Mesothelial cell of epicardium (in vitro differentiated cells): ENCODE data around the gene LRMDA. TPM values are rescaled to one million over a fixed set of nuclear protein-coding genes. Genes with fewer than 3 reads are reported as not detected.

Experiments
- DNase-seq, 2 experiments: peaks; one replicate each; pipeline ENCODE4 v3.0.0; 2021; ENCODE audit warnings: low spot score in 2 of 2; ENCODE audit not compliant: unreplicated experiment in 2 of 2
- H3K27ac Mint-ChIP-seq: 2 replicates; pipeline ENCODE4 v1.8.0; 2021; ENCODE audit warnings: mixed read lengths
- H3K27me3 Mint-ChIP-seq: 2 replicates; pipeline ENCODE4 v1.8.0; 2021; ENCODE audit warnings: low read depth, mixed read lengths
- H3K36me3 Mint-ChIP-seq: 2 replicates; pipeline ENCODE4 v1.8.0; 2021; ENCODE audit warnings: mixed read lengths
- H3K4me1 Mint-ChIP-seq: 2 replicates; pipeline ENCODE4 v1.8.0; 2021; ENCODE audit warnings: mixed read lengths
- H3K4me3 Mint-ChIP-seq: 2 replicates; pipeline ENCODE4 v1.8.0; 2021; ENCODE audit warnings: mild to moderate bottlenecking, moderate library complexity, mixed read lengths
- H3K9me3 Mint-ChIP-seq: 2 replicates; pipeline ENCODE4 v1.8.0; 2021; ENCODE audit warnings: mixed read lengths
- CTCF ChIP-seq: fragments of 200-600 bp; sonication (generic); IDR thresholded peaks from one replicate; pipeline ENCODE4 v1.5.0; 2021; ENCODE audit warnings: antibody characterized with exemption; ENCODE audit not compliant: unreplicated experiment
- total RNA-seq: library from RNA; stranded (reverse); gene quantifications from 3 replicates; pipeline ENCODE4 v1.2.1, GENCODE V29; 2021

The LRMDA gene
- total RNA-seq, 1 donor from 2014 or later, result 2.0 TPM

- Mint-ChIP-seq H3K4me1 (peaks cover 8% of the 10 kb centered on the region), H3K27ac (no peak overlapping the region), H3K27me3 (peaks cover 83% of the 10 kb centered on the region), H3K36me3 (no peaks in the 10 kb centered on the region), H3K9me3 (no peaks in the 10 kb centered on the region), H3K4me3 (no peak overlapping the region)
- DNase-seq, result no peak
- TF ChIP-seq CTCF, result no peak
Observed at GRCh38 chr10:75905490-75905889, 474.1 kb downstream of the LRMDA start.

GRCh38 chr10:75910032-75910431 lies 478.6 kb downstream of the LRMDA start:
- H3K27me3 Mint-ChIP-seq, result peaks cover 83% of the 10 kb centered on the region
- H3K9me3 Mint-ChIP-seq, result no peaks in the 10 kb centered on the region
- no peak overlapping the region for H3K4me3 Mint-ChIP-seq
- TF ChIP-seq CTCF, result no peak
- peaks cover 1% of the 10 kb centered on the region for H3K4me1 Mint-ChIP-seq
- H3K27ac Mint-ChIP-seq, result no peak overlapping the region
- DNase-seq, result no peak
- no peaks in the 10 kb centered on the region for H3K36me3 Mint-ChIP-seq

GRCh38 chr10:75911426-75911825 lies 480.0 kb downstream of the LRMDA start:
- H3K27ac Mint-ChIP-seq, result no peak overlapping the region
- no peaks in the 10 kb centered on the region for H3K36me3 Mint-ChIP-seq
- no peak for TF ChIP-seq CTCF
- H3K4me1 Mint-ChIP-seq, result no peaks in the 10 kb centered on the region
- DNase-seq, result no peak
- peaks cover 78% of the 10 kb centered on the region for H3K27me3 Mint-ChIP-seq
- no peaks in the 10 kb centered on the region for H3K9me3 Mint-ChIP-seq
- no peak overlapping the region for H3K4me3 Mint-ChIP-seq

- H3K27ac Mint-ChIP-seq, result no peak overlapping the region
- H3K36me3 Mint-ChIP-seq, result no peaks in the 10 kb centered on the region
Observed at GRCh38 chr10:75916906-75917305, 485.5 kb downstream of the LRMDA start.

GRCh38 chr10:75919913-75920312 lies 488.5 kb downstream of the LRMDA start:
- DNase-seq, result no peak
- H3K36me3 Mint-ChIP-seq, result no peaks in the 10 kb centered on the region
- TF ChIP-seq CTCF, result no peak
- no peak overlapping the region for H3K4me3 Mint-ChIP-seq
- peaks cover 6% of the 10 kb centered on the region for H3K4me1 Mint-ChIP-seq
- H3K27ac Mint-ChIP-seq, result no peak overlapping the region
- H3K9me3 Mint-ChIP-seq, result no peaks in the 10 kb centered on the region
- peaks cover 77% of the 10 kb centered on the region for H3K27me3 Mint-ChIP-seq

More at GRCh38 chr10:75916906-75917305, 485.5 kb downstream of the LRMDA start:
- no peak overlapping the region for H3K4me3 Mint-ChIP-seq
- H3K27me3 Mint-ChIP-seq, result peaks cover 83% of the 10 kb centered on the region
- H3K4me1 Mint-ChIP-seq, result no peaks in the 10 kb centered on the region
- H3K9me3 Mint-ChIP-seq, result no peaks in the 10 kb centered on the region
- TF ChIP-seq CTCF, result no peak
- no peak for DNase-seq

- H3K4me1 Mint-ChIP-seq, result peaks cover 6% of the 10 kb centered on the region
- no peaks in the 10 kb centered on the region for H3K36me3 Mint-ChIP-seq
- H3K4me3 Mint-ChIP-seq, result no peak overlapping the region
- no peak for DNase-seq
- no peak for TF ChIP-seq CTCF
- peaks cover 87% of the 10 kb centered on the region for H3K27me3 Mint-ChIP-seq
- no peaks in the 10 kb centered on the region for H3K9me3 Mint-ChIP-seq
- H3K27ac Mint-ChIP-seq, result no peak overlapping the region
Observed at GRCh38 chr10:75922435-75922834, 491.0 kb downstream of the LRMDA start.
